Calu3 (cell line): ENCODE results near the gene DPF3. TPM values are rescaled to one million over a fixed set of nuclear protein-coding genes. Genes with fewer than 3 reads are reported as not detected.

Experiments used
- BruUV-seq: library from RNA; stranded (reverse); fragments of 400-500 nt; replicated peaks from 2 replicates; lab custom pipeline; 2021; lab: Mats Ljungman, UMichigan
- CTCF ChIA-PET: fragments of 300-600 bp; sonication (Branson Sonifier 250); formaldehyde crosslinking; loops from one replicate; lab custom pipeline; 2022; ENCODE audit warnings: antibody characterized with exemption; lab: Charles Lee
- DNase-seq: peaks from one replicate; pipeline ENCODE4 v3.0.0; 2022
- H3K27ac Mint-ChIP-seq: one replicate; pipeline ENCODE4 v1.8.0; 2022; ENCODE audit warnings: mixed read lengths; ENCODE audit not compliant: unreplicated experiment
- H3K27me3 Mint-ChIP-seq: one replicate; pipeline ENCODE4 v1.8.0; 2022; ENCODE audit warnings: mixed read lengths; ENCODE audit not compliant: unreplicated experiment
- H3K36me3 Mint-ChIP-seq: one replicate; pipeline ENCODE4 v1.8.0; 2022; ENCODE audit warnings: mild to moderate bottlenecking, moderate library complexity, mixed read lengths; ENCODE audit not compliant: insufficient read depth, unreplicated experiment
- H3K4me1 Mint-ChIP-seq: one replicate; pipeline ENCODE4 v1.8.0; 2022; ENCODE audit warnings: mild to moderate bottlenecking, low read depth, mixed read lengths; ENCODE audit not compliant: unreplicated experiment
- H3K4me3 Mint-ChIP-seq: one replicate; pipeline ENCODE4 v1.8.0; 2022; ENCODE audit warnings: mild to moderate bottlenecking, low read depth, moderate library complexity, mixed read lengths; ENCODE audit not compliant: unreplicated experiment
- H3K9me3 Mint-ChIP-seq: one replicate; pipeline ENCODE4 v1.8.0; 2022; ENCODE audit warnings: low read depth, mixed read lengths; ENCODE audit not compliant: unreplicated experiment
- intact Hi-C: fragments of 100-400 bp; cut with micrococcal nuclease; formaldehyde crosslinking; loops from one replicate; pipeline ENCODE4 v1.10.0; 2022; ENCODE audit not compliant: unreplicated experiment
- total RNA-seq: library from RNA; stranded (reverse); gene quantifications from 2 replicates; pipeline ENCODE4 v1.2.3, GENCODE V29; 2022
- TF ChIP-seq, protein P1 (sequence below): fragments of 200-600 bp; IDR thresholded peaks from one replicate; pipeline ENCODE4 v1.8.0; 2022; ENCODE audit warnings: antibody characterized with exemption; ENCODE audit not compliant: unreplicated experiment

The DPF3 gene
- total RNA-seq, 1 experiment from 2014 or later, result 9.6 TPM

DNA sequence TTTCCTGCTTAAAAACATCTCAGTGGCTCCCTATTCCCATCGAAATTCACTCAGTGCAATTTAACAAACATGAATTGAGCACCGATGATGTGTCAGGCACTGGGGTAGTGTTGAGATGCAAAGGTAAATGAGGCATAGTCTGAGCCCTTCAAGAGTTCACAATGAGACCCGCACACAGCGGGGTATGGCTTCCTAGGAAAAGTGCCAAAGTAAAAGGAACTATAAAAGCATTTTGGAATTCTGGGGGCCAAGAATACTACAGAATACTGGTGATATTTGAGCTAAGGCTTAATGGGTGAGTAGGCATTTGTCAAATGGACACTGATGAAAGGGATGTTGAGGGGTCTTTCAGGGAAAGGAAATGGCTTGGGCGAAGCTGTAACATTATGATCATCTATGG lies 315.4 kb downstream of the DPF3 start:
- no peaks in the 10 kb centered on the region for H3K4me1 Mint-ChIP-seq
- H3K4me3 Mint-ChIP-seq, result no peak overlapping the region
- H3K36me3 Mint-ChIP-seq, result no peaks in the 10 kb centered on the region
- TF ChIP-seq, protein P1, sequence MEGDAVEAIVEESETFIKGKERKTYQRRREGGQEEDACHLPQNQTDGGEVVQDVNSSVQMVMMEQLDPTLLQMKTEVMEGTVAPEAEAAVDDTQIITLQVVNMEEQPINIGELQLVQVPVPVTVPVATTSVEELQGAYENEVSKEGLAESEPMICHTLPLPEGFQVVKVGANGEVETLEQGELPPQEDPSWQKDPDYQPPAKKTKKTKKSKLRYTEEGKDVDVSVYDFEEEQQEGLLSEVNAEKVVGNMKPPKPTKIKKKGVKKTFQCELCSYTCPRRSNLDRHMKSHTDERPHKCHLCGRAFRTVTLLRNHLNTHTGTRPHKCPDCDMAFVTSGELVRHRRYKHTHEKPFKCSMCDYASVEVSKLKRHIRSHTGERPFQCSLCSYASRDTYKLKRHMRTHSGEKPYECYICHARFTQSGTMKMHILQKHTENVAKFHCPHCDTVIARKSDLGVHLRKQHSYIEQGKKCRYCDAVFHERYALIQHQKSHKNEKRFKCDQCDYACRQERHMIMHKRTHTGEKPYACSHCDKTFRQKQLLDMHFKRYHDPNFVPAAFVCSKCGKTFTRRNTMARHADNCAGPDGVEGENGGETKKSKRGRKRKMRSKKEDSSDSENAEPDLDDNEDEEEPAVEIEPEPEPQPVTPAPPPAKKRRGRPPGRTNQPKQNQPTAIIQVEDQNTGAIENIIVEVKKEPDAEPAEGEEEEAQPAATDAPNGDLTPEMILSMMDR, result no peak
- no peak for DNase-seq
- intact Hi-C loops, result no loop called here
- no TSS peak for BruUV-seq
- H3K27me3 Mint-ChIP-seq, result peaks cover 77% of the 10 kb centered on the region
- CTCF ChIA-PET, result no interaction called here
- no peaks in the 10 kb centered on the region for H3K9me3 Mint-ChIP-seq
- no peak overlapping the region for H3K27ac Mint-ChIP-seq

DNA sequence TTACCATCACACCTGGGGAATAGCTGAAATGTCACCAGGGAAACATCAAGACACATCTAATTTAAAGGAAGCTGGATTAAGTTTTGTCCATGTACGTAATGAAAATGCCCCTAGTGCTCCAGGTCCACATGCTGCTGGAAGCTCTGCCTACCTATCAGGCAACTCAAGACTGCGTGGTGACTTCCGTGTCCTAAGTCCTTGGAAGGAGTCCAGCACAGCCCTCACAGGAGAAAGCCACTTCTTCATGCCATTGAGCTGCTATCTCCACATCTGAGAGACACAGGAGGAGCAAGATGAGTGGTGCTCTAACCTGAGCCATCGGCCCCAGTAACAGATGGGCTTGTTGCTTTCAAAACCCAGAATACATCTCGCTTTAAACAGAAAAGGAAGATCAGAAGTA lies 316.4 kb downstream of the DPF3 start:
- CTCF ChIA-PET, result no interaction called here
- no peaks in the 10 kb centered on the region for H3K4me1 Mint-ChIP-seq
- BruUV-seq, result no TSS peak
- no peaks in the 10 kb centered on the region for H3K36me3 Mint-ChIP-seq
- no peaks in the 10 kb centered on the region for H3K9me3 Mint-ChIP-seq
- peak; percentile 8 for DNase-seq
- TF ChIP-seq, protein P1, result no peak
- peaks cover 86% of the 10 kb centered on the region for H3K27me3 Mint-ChIP-seq
- intact Hi-C loops, result no loop called here
- no peak overlapping the region for H3K27ac Mint-ChIP-seq
- H3K4me3 Mint-ChIP-seq, result no peak overlapping the region

DNA sequence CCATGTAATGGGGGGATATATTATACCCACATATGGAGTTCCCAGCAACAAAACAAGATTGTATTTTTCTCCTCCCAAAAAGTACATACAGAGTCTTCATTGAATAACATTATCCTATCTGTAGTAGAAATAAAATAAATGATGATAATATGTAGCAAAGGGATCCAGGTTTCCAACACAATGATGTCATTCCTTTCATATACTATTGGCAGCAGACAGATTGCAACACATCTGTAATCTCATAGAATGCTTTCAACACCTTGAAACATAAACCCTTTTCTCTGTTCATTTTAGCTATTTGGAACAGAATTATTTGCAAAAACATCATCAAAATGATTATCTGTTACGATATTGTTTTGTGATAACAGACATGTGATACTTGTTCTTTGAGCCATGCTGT lies 317.6 kb downstream of the DPF3 start:
- no peaks in the 10 kb centered on the region for H3K9me3 Mint-ChIP-seq
- no peaks in the 10 kb centered on the region for H3K4me1 Mint-ChIP-seq
- H3K27me3 Mint-ChIP-seq, result peaks cover 89% of the 10 kb centered on the region
- TF ChIP-seq, protein P1, result no peak
- CTCF ChIA-PET, result no interaction called here
- no peak overlapping the region for H3K4me3 Mint-ChIP-seq
- no peaks in the 10 kb centered on the region for H3K36me3 Mint-ChIP-seq
- no peak overlapping the region for H3K27ac Mint-ChIP-seq
- BruUV-seq, result no TSS peak
- no peak for DNase-seq
- intact Hi-C loops, result no loop called here

GRCh38 chr14:72574715-72575114 lies 319.2 kb downstream of the DPF3 start:
- Mint-ChIP-seq H3K36me3 (no peaks in the 10 kb centered on the region), H3K4me3 (no peak overlapping the region), H3K9me3 (no peaks in the 10 kb centered on the region), H3K4me1 (no peaks in the 10 kb centered on the region), H3K27me3 (peaks cover 80% of the 10 kb centered on the region), H3K27ac (no peak overlapping the region)
- CTCF ChIA-PET, result no interaction called here
- DNase-seq, result no peak
- TF ChIP-seq, protein P1, result no peak
- no TSS peak for BruUV-seq
- intact Hi-C loops, result no loop called here
